RCC 7860 (cell line): Measurements from ENCODE around the gene CREBL2.
"Not testable (repeated sequence)": the region's sequence is repeated elsewhere in the genome, so short reads cannot be mapped to it uniquely, and the experiment has no call there.

Experiments
- DNase-seq: peaks from one replicate; pipeline ENCODE4 v3.0.0-alpha.2; 2015; ENCODE audit warnings: low spot score
- FAIRE-seq: peaks from 2 replicates; lab custom pipeline; 2012; peaks lifted over from hg19 to GRCh38; lab: Jason Lieb, UNC

Gene CREBL2

GRCh38 chr12:12611512-12612306 is at the start of gene CREBL2:
TSS of gene CREBL2 (plus strand) at chr12:12611876. CDS start at chr12:12612173, 297 bp downstream.
- FAIRE-seq: peak; percentile 71
- DNase-seq: peak; percentile 84

GRCh38 chr12:12562016-12562483 is 49.6 kb upstream of the CREBL2 start:
- FAIRE-seq (no peak), DNase-seq (no peak)

DNA sequence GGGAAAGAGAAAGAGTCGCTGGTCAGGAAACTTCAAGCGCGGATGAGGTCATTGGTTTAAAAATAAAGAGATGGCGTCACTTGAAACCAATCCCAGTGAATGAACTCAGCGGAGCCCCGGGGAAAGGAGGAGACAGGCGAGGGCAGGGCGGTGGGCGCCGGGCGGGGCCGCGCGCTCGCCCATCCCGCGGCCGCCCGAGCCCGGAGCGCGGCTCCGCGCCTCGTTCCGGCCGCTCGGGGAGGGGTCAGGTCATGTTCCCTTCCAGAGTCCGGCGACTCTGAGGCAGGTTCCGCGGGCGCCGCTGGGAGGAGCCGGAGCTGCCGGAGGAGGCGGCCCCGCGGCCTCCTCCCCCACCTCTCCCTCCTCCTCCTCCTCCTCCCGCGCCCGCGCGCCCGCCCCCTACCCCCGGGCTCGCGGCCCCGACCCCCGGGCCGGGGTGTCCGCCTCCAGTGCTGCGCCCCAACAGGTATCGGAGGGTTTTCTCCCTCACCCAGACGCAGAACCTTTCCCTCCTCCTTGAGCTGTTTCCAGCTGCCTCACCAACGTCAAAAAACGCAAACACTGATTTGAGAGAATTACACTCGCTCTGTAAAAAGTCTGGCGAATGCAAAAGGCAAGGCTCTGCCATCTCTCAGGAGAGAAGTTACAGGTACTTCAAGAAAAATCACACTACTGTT is 49.0 kb upstream of the CREBL2 start, which contains the start of gene DUSP16:
Gene DUSP16, minus strand, starts transcription at position 279 of the 677 bp plus-strand sequence. CDS start 41,765 bp downstream, outside the sequence.
- peak; percentile 90 for DNase-seq
- no peak for FAIRE-seq

DNA sequence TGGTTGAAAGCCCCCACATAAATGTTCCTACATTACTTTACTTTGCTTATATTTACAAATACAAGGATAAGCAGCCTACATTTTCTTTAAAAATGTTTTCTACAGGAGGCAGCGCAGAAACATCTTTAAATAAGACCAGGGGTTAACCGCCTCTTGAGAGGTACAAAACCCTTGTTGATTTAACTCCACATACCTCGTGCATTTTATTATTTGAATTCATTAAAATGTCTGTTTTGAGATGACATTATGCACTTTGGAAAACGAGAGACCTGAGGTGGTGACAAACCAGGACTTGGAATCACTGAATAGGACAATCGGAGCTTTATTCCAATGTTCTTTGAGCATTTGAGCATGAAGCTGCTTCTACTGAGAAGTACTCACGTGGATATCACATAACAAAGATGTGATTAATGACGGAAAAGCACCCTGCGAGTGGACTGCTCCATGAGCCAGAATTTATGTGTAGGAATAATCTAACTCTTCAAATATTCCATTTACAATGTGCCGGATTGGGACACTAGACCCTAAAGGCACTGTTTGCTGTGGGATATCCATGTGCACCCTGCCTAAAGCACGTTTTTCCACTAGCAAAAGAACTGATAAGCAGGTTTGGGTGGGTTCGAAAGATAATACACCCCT is 48.3 kb upstream of the CREBL2 start:
- DNase-seq (no peak), FAIRE-seq (no peak)

- no peak for DNase-seq
- FAIRE-seq: no peak
Measured at GRCh38 chr12:12564911-12565310, 46.8 kb upstream of the CREBL2 start.

DNA sequence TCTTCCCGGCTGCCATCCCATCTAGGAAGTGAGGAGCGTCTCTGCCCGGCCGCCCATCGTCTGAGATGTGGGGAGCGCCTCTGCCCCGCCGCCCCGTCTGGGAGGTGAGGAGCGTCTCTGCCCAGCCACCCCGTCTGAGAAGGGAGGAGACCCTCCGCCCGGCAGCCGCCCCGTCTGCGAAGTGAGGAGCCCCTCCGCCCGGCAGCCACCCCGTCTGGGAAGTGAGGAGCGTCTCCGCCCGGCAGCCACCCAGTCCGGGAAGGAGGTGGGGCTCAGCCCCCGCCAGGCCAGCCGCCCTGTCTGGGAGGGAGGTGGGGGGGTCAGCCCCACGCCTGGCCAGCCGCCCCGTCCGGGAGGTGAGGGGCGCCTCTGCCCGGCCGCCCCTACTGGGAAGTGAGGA is 45.7 kb upstream of the CREBL2 start:
- FAIRE-seq, DNase-seq: not testable (repeated sequence)

- DNase-seq (no peak), FAIRE-seq (no peak)
Measured at GRCh38 chr12:12572659-12573058, 39.0 kb upstream of the CREBL2 start.

GRCh38 chr12:12577786-12578185 is 33.9 kb upstream of the CREBL2 start:
- DNase-seq: no peak
- no peak for FAIRE-seq

- not testable (repeated sequence) for FAIRE-seq
Measured at GRCh38 chr12:12580716-12581115, 31.0 kb upstream of the CREBL2 start.

DNA sequence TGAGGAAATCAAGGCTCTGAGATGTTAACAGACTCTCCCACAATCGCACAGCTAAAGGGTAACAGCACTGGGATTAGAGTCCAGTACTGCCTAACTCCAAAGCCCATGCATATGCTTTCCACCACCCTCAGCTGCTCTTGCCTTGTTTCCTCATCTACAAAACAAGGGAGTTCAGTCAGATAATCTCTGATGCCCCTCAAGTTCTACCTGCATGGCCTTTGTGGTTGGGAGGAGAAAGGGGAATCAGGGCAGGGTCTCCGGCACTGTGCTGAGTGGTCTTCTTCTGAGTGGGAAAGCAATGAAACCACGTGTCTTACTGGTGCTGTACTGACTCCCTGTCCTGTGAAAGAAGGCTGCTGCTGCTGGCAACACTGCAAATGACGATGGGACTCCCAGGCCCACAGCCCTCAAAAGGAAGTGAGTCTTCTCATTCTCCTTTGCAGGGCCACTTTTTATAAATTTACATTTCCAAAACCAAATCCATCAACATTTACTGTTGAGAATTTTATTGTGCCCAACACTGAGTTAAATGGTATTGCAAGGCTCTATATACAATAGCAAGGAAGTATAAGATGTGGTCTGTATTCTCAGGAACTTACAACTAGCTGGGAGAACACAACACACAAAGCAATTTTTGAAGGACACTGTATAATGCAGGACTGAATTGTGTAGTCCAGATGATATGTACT is 29.3 kb upstream of the CREBL2 start:
- DNase-seq (no peak), FAIRE-seq (no peak)

More at GRCh38 chr12:12580716-12581115, 31.0 kb upstream of the CREBL2 start:
- not testable (repeated sequence) for DNase-seq

GRCh38 chr12:12582895-12583303 is 28.8 kb upstream of the CREBL2 start:
- FAIRE-seq (no peak), DNase-seq (peak; percentile 79)

DNA sequence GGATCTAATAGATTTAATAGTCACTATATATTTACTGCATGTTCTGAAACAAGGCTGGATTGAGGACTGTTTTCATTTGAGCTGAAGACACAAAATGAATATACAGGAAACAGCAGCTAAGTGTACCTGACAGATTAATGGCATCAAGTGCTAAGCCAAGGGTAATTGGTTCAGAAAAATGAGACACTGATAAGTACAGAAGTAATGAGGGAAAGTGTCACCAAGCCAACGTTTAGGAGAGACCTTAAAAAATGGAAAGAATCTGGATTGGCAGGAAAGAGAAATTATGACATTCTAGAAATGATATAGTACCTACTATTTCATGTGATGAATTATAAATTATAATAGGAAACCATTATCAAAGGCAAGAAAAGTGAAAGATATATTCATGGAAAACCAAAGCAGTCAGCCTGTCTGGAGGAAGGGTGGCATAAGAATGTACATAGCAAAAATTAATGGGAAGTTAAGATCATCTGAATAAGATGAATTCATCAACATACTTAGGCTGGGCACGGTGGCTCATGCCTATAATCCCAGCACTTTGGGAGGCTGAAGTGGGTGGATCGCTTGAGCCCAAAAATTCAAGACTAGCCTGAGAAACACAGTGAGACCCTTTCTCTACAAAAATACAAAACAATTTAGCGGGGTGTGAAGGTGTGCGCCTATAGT is 28.0 kb upstream of the CREBL2 start:
- FAIRE-seq: no peak
- no peak for DNase-seq

GRCh38 chr12:12585115-12585863 is 26.4 kb upstream of the CREBL2 start:
- no peak for FAIRE-seq
- DNase-seq: no peak

GRCh38 chr12:12586879-12587675 is 24.6 kb upstream of the CREBL2 start:
- FAIRE-seq (no peak), DNase-seq (no peak)

- FAIRE-seq (no peak), DNase-seq (no peak)
Measured at GRCh38 chr12:12587878-12588277, 23.8 kb upstream of the CREBL2 start.

DNA sequence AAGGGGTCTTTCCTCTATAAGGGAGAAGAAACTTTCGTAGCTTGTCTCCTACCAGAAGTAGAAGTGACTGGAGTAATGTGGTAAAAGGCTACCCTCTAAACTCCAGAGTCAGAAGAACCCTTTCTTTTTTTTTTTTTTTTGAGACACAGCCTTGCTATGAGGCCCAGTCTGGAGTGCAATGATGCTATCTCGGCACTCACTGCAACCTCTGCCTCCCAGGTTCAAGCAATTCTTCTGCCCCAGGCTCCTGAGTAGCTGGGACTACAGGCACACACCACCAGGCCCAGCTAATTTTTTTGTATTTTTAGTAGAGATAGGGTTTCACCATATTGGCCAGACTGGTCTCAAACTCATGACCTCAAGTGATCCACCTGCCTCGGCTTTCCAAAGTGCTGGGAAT is 23.2 kb upstream of the CREBL2 start:
- FAIRE-seq, DNase-seq: not testable (repeated sequence)

DNA sequence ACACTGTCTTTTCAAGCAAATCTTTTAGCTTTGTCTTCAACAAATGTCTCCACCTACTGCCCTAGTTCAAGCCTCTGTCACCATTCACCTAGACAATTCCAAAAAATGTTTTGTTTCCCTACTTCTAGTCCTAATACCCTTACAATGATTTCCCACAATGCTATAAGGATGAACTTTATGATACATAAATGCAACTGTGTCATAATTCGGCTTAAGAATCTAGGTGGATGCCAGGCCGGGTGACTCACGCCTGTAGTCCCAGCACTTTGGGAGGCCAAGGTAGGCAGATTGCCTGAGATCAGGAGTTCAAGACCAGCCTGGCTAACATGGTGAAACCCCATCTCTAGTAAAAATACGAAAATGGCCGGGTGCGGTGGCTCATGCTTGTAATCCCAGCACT is 20.7 kb upstream of the CREBL2 start:
- DNase-seq: no peak
- no peak for FAIRE-seq

DNA sequence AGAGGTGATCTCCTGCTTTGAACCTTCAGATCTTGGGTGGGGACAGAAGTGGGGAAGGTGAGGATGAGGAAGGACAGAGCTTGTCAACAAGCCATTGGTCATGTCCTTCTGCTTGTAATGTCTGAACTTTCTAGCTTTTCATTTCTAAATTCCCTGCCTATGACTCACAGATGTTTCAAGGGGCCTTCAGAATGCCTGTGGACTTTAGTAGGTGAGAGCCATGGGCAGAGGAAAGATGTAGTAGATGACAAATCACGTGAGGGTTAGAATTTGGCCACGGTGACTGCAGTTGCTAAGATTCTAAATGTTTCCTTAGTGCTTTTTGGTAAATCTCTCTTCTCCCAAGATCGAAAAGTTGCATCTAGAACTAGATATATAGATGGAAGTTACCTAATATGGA is 18.7 kb upstream of the CREBL2 start:
- DNase-seq (peak; percentile 68), FAIRE-seq (no peak)

DNA sequence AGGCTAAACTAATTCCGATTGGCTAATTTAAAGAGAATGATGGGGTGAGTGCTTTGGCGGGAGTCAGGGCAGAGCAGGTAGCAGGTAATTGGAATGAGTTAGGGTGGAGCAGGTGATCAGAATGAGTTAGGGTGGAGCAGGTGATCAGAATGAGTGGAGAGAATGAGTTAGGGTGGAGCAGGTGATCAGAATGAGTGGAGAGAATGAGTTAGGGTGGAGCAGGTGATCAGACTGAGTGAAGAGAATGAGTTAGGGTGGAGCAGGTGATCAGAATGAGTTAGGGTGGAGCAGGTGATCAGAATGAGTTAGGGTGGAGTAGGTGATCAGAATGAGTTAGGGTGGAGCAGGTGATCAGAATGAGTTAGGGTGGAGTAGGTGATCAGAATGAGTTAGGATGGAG is 15.7 kb upstream of the CREBL2 start:
- DNase-seq, FAIRE-seq: not testable (repeated sequence)
